Gastrocnemius medialis (tissue), 4 donors: ENCODE measurements around the gene RBM17.

ENCODE experiments used
- POLR2A ChIP-seq, 2 donors: fragments of 450-650 bp; IDR thresholded peaks; one replicate each; pipeline ENCODE4 v1.6.1; 2017; ENCODE audit warnings: antibody characterized with exemption in 2 of 2, mild to moderate bottlenecking in 2 of 2, moderate library complexity in 2 of 2
- TF ChIP-seq, protein P1 (sequence below), 5 experiments: fragments of 450-650 bp in 3 of 5; fragments of 200-600 bp in 2 of 5; sonication (generic) in 2 of 5; IDR thresholded peaks in 4 of 5; conservative IDR thresholded peaks in 1 of 5; 1 replicate in 4 of 5; 2 replicates in 1 of 5; pipeline ENCODE4 v1.5.1; 2016 to 2019; ENCODE audit warnings: antibody characterized with exemption in 5 of 5, mild to moderate bottlenecking in 3 of 5, moderate library complexity in 3 of 5

DNA sequence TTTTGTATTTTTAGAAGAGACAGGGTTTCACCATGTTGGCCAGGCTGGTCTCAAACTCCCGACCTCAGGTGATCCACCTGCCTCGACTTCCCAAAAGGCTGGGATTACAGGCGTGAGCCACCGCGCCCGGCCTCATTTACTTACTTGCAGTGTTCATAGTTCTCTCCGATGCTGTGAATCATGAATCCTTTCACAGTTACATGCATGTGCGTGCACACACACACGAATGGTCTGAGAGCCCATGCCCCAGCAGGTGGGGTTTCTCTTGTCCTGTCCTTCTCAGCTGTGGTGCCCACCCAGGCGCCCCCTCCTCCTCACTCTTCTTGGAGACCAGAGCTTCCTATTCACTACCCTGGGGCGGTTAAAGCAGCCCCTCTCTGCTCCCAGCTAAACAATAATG lies 50.6 kb downstream of the RBM17 start:
- TF ChIP-seq, protein P1, sequence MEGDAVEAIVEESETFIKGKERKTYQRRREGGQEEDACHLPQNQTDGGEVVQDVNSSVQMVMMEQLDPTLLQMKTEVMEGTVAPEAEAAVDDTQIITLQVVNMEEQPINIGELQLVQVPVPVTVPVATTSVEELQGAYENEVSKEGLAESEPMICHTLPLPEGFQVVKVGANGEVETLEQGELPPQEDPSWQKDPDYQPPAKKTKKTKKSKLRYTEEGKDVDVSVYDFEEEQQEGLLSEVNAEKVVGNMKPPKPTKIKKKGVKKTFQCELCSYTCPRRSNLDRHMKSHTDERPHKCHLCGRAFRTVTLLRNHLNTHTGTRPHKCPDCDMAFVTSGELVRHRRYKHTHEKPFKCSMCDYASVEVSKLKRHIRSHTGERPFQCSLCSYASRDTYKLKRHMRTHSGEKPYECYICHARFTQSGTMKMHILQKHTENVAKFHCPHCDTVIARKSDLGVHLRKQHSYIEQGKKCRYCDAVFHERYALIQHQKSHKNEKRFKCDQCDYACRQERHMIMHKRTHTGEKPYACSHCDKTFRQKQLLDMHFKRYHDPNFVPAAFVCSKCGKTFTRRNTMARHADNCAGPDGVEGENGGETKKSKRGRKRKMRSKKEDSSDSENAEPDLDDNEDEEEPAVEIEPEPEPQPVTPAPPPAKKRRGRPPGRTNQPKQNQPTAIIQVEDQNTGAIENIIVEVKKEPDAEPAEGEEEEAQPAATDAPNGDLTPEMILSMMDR (IDR thresholded peaks at IDR 0.05 in 4 of 5, conservative IDR thresholded peaks at IDR 0.05 in 1 of 5): no peak
- no peak for TF ChIP-seq POLR2A (IDR thresholded peaks at IDR 0.05)
